GM13977 (cell line): ENCODE results near the gene PELI1.
"Not testable (repeated sequence)": the region's sequence is repeated elsewhere in the genome, so short reads cannot be mapped to it uniquely, and the experiment has no call there.

Experiments
- DNase-seq: peaks from one replicate; pipeline ENCODE4 v3.0.0; 2012; ENCODE audit warnings: low spot score
- CTCF ChIP-seq: IDR thresholded peaks from 2 replicates; pipeline ENCODE4 v1.5.1; 2012; ENCODE audit warnings: mild to moderate bottlenecking, control low read depth; ENCODE audit not compliant: insufficient read depth; ENCODE audit errors: extremely low read depth, missing control alignments
- in situ Hi-C: fragments of 300-500 bp; cut with MboI; formaldehyde crosslinking; loops from one replicate; pipeline ENCODE4 v1.12.0; 2022; ENCODE audit warnings: low sequenced_read_pairs, low pct_unique_long_range_greater_than_20kb, mixed read lengths, inconsistent platforms; ENCODE audit not compliant: unreplicated experiment

Gene PELI1

GRCh38 chr2:64104933-64105332, 39.3 kb downstream of the PELI1 start:
- in situ Hi-C loops: no loop called here
- no peak for TF ChIP-seq CTCF
- no peak for DNase-seq

GRCh38 chr2:64102736-64103135, 41.5 kb downstream of the PELI1 start:
- in situ Hi-C loops, DNase-seq: not testable (repeated sequence)

- no peak for TF ChIP-seq CTCF
- peak; percentile 32 for DNase-seq
- in situ Hi-C loops: no loop called here
Observed at GRCh38 chr2:64101141-64101591, 43.1 kb downstream of the PELI1 start.

GRCh38 chr2:64100584-64100983, 43.6 kb downstream of the PELI1 start:
- in situ Hi-C loops, DNase-seq: not testable (repeated sequence)

- TF ChIP-seq CTCF: no peak
- no peak for DNase-seq
- in situ Hi-C loops: no loop called here
Observed at GRCh38 chr2:64094663-64095382, 49.4 kb downstream of the PELI1 start.

GRCh38 chr2:64093341-64093740, 50.9 kb downstream of the PELI1 start:
- in situ Hi-C loops: no loop called here
- DNase-seq: no peak
- TF ChIP-seq CTCF: no peak

- peak; percentile 17 for DNase-seq
- no peak for TF ChIP-seq CTCF
- in situ Hi-C loops: no loop called here
Observed at GRCh38 chr2:64092502-64092901, 51.7 kb downstream of the PELI1 start.

- DNase-seq: no peak
- no peak for TF ChIP-seq CTCF
- in situ Hi-C loops: no loop called here
Observed at GRCh38 chr2:64090264-64090663, 54.0 kb downstream of the PELI1 start.
